MM.1S (cell line): ENCODE data around the gene WDR54.

Source experiments
- DNase-seq: peaks from one replicate; pipeline ENCODE4 v3.0.0-alpha.2; 2015
- H2AFZ ChIP-seq: fragments of 300-600 bp; sonication (generic); 2 replicates; pipeline ENCODE4 v1.6.0; 2016; ENCODE audit warnings: antibody characterized with exemption, low read length
- H3F3A ChIP-seq: fragments of 300-600 bp; sonication (generic); 2 replicates; pipeline ENCODE4 v1.6.1; 2016; ENCODE audit warnings: mild to moderate bottlenecking, antibody characterized with exemption, low read length, moderate library complexity, mixed read lengths; ENCODE audit not compliant: insufficient read depth
- H3K27ac ChIP-seq: fragments of 300-600 bp; sonication (generic); 2 replicates; pipeline ENCODE4 v1.5.1; 2016; ENCODE audit warnings: mild to moderate bottlenecking, low read length
- H3K27me3 ChIP-seq: fragments of 300-600 bp; sonication (generic); replicated peaks from 2 replicates; pipeline ENCODE4 v1.6.0; 2016; ENCODE audit warnings: low read length; ENCODE audit not compliant: insufficient read depth
- H3K36me3 ChIP-seq: fragments of 300-600 bp; sonication (generic); replicated peaks from 2 replicates; pipeline ENCODE4 v1.6.1; 2016; ENCODE audit warnings: mild to moderate bottlenecking, low read length, mixed read lengths; ENCODE audit not compliant: insufficient read depth
- H3K4me1 ChIP-seq: fragments of 300-600 bp; sonication (generic); 2 replicates; pipeline ENCODE4 v1.6.1; 2016; ENCODE audit warnings: low read length, mixed read lengths
- H3K4me2 ChIP-seq: fragments of 300-600 bp; sonication (generic); 2 replicates; pipeline ENCODE4 v1.6.0; 2016; ENCODE audit warnings: low read depth, low read length
- H3K4me3 ChIP-seq: fragments of 300-600 bp; sonication (generic); 2 replicates; pipeline ENCODE4 v1.5.1; 2016; ENCODE audit warnings: low read length, mixed read lengths
- H3K79me2 ChIP-seq: fragments of 300-600 bp; sonication (generic); 2 replicates; pipeline ENCODE4 v1.6.1; 2016; ENCODE audit warnings: mixed run types, low read length, mixed read lengths
- H3K9ac ChIP-seq: fragments of 300-600 bp; sonication (generic); 2 replicates; pipeline ENCODE4 v1.6.1; 2016; ENCODE audit warnings: low read length, mixed read lengths
- H3K9me2 ChIP-seq: fragments of 300-600 bp; sonication (generic); replicated peaks from 2 replicates; pipeline ENCODE4 v1.6.1; 2016; ENCODE audit warnings: mild to moderate bottlenecking, low read length, mixed read lengths; ENCODE audit not compliant: insufficient read depth
- H3K9me3 ChIP-seq: fragments of 300-600 bp; sonication (generic); replicated peaks from 2 replicates; pipeline ENCODE4 v1.6.1; 2016; ENCODE audit warnings: mild to moderate bottlenecking, low read length, mixed read lengths; ENCODE audit not compliant: insufficient read depth
- H4K20me1 ChIP-seq: fragments of 300-600 bp; sonication (generic); 2 replicates; pipeline ENCODE4 v1.6.1; 2016; ENCODE audit warnings: mild to moderate bottlenecking, low read length, moderate library complexity, mixed read lengths; ENCODE audit not compliant: insufficient read depth
- EZH2 ChIP-seq: fragments of 300-600 bp; sonication (generic); optimal IDR thresholded peaks from 2 replicates; pipeline ENCODE3; 2017; ENCODE audit warnings: low read depth, mild to moderate bottlenecking, antibody characterized with exemption, low read length, mixed read lengths
- EZH2phosphoT487 ChIP-seq: fragments of 300-600 bp; sonication (generic); IDR thresholded peaks from 2 replicates; pipeline ENCODE4 v1.6.1; 2018; ENCODE audit warnings: antibody characterized with exemption, low read length
- TF ChIP-seq, protein P1 (sequence below): fragments of 300-600 bp; sonication (generic); IDR thresholded peaks from 2 replicates; pipeline ENCODE4 v1.5.1; 2016; ENCODE audit warnings: antibody characterized with exemption, low read length, mixed read lengths

The WDR54 gene

DNA sequence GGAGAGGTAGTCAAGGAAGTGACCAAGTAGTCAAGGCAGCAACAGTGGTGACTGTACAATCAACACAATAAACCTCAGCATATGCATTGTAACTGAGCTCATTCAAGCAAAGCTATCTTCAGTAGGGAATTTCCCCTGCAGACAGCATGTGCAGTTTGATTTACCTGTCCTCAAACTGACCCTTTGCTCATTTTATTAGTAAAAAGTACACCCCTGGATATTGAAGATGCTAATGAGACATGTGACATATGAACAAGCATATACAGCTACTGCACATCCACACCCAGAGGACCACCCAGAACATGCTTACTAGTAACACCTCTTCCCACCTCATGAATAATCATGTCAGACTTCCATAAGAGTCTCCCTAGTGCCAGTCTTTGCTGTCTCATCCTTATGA, 15.5 kb upstream of the WDR54 start:
- no peaks in the 10 kb centered on the region for H3K9me2 ChIP-seq
- no peaks in the 10 kb centered on the region for H3F3A ChIP-seq
- no peak overlapping the region for H3K27ac ChIP-seq
- peaks cover 4% of the 10 kb centered on the region for H3K4me1 ChIP-seq
- H3K9ac ChIP-seq, result no peak overlapping the region
- TF ChIP-seq, protein P1, sequence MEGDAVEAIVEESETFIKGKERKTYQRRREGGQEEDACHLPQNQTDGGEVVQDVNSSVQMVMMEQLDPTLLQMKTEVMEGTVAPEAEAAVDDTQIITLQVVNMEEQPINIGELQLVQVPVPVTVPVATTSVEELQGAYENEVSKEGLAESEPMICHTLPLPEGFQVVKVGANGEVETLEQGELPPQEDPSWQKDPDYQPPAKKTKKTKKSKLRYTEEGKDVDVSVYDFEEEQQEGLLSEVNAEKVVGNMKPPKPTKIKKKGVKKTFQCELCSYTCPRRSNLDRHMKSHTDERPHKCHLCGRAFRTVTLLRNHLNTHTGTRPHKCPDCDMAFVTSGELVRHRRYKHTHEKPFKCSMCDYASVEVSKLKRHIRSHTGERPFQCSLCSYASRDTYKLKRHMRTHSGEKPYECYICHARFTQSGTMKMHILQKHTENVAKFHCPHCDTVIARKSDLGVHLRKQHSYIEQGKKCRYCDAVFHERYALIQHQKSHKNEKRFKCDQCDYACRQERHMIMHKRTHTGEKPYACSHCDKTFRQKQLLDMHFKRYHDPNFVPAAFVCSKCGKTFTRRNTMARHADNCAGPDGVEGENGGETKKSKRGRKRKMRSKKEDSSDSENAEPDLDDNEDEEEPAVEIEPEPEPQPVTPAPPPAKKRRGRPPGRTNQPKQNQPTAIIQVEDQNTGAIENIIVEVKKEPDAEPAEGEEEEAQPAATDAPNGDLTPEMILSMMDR, result no peak
- TF ChIP-seq EZH2, result no peak
- no peak for TF ChIP-seq EZH2phosphoT487
- no peak for DNase-seq
- no peaks in the 10 kb centered on the region for H3K9me3 ChIP-seq
- H2AFZ ChIP-seq, result no peak overlapping the region
- no peaks in the 10 kb centered on the region for H3K79me2 ChIP-seq
- no peaks in the 10 kb centered on the region for H3K27me3 ChIP-seq
- no peaks in the 10 kb centered on the region for H3K36me3 ChIP-seq
- no peak overlapping the region for H3K4me2 ChIP-seq
- H4K20me1 ChIP-seq, result no peaks in the 10 kb centered on the region
- no peak overlapping the region for H3K4me3 ChIP-seq

DNA sequence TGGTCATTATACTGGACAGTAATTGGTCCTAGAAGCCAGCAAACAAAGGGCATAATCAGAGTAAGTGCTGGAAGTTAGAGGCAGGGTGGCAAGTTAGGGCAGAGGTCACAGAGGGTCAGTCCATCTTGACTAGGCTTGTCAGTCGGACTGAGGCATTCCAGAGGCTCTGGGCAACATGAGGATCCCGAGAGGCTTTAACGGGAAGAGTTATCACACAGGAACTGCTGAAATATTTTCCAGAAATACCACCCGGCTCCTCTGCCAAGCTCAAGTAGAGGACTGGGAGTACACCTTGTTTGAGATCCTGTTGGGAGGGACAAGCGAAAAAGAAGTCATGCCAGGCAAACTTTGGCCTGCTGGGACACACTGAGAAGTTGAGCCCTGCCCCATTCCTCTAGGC, 13.8 kb upstream of the WDR54 start:
- Histone ChIP-seq H3K27ac (no peak overlapping the region), H3K9me2 (no peaks in the 10 kb centered on the region), H3F3A (no peaks in the 10 kb centered on the region), H3K9ac (no peak overlapping the region), H2AFZ (no peak overlapping the region), H3K4me3 (no peak overlapping the region), H3K79me2 (no peaks in the 10 kb centered on the region), H3K36me3 (no peaks in the 10 kb centered on the region), H4K20me1 (no peaks in the 10 kb centered on the region), H3K27me3 (no peaks in the 10 kb centered on the region), H3K4me2 (no peak overlapping the region), H3K9me3 (no peaks in the 10 kb centered on the region), H3K4me1 (peaks cover 15% of the 10 kb centered on the region)
- TF ChIP-seq, protein P1, result no peak
- TF ChIP-seq EZH2 (no peak), EZH2phosphoT487 (no peak)
- DNase-seq, result no peak

DNA sequence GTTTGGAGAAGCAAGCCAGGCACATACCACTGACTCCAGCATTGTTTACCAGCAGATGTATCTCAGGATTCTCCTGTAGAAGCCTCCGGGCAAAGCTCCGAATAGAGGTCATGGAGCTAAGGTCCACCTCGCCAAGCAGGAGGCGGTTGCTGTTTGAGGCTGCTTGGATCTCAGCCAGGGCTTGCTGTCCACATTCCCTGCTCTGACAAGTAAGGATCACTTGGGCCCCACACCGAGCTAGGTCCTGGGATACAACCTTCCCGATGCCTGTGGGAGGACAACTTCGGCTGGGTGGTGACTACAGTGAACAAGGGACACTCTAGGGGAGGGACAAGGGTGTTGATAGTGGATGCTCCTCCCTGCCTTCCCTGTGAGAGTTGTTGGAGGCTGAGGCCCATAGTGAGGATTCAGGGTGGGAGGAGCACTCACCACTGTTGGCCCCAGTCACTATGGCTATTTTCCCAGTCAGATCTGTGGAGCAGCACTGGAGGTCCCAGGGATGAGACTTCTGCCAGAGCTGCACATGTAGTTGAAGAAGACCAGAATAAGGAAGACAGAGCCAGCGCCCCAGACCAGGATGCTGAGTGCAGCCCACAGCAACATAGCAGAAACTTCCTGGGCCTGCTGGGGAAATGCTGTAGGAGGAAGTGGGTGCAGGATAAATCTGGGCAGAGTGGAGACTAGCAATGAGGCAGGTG, 8.4 kb upstream of the WDR54 start:
- Histone ChIP-seq H3K4me2 (no peak overlapping the region), H4K20me1 (no peaks in the 10 kb centered on the region), H3K9me3 (no peaks in the 10 kb centered on the region), H3K4me1 (peaks cover 21% of the 10 kb centered on the region), H3K9ac (no peak overlapping the region), H3K27ac (no peak overlapping the region), H3K79me2 (no peaks in the 10 kb centered on the region), H2AFZ (no peak overlapping the region), H3F3A (no peaks in the 10 kb centered on the region), H3K4me3 (no peak overlapping the region), H3K36me3 (no peaks in the 10 kb centered on the region), H3K9me2 (no peaks in the 10 kb centered on the region), H3K27me3 (no peaks in the 10 kb centered on the region)
- DNase-seq, result no peak
- TF ChIP-seq EZH2 (no peak), EZH2phosphoT487 (no peak)
- TF ChIP-seq, protein P1, result no peak
